Osteoblast (primary cell): Measurements from ENCODE around the gene DNAJB5. TPM values are rescaled to one million over a fixed set of nuclear protein-coding genes. Genes with fewer than 3 reads are reported as not detected.
A peak's percentile ranks its signal among the peaks of the same experiment; 100 is the strongest.
"Not testable (repeated sequence)": the region's sequence is repeated elsewhere in the genome, so short reads cannot be mapped to it uniquely, and the experiment has no call there.

Experiments used
- DNase-seq: peaks from one replicate; pipeline ENCODE4 v3.0.0; 2011; ENCODE audit warnings: low spot score, mixed read lengths; ENCODE audit not compliant: insufficient read length; ENCODE audit errors: missing footprints
- H2AFZ ChIP-seq: 2 replicates; pipeline ENCODE4 v1.6.0; 2011; ENCODE audit warnings: mild to moderate bottlenecking, low read length
- H3K27ac ChIP-seq: 2 replicates; pipeline ENCODE4 v1.5.1; 2011; ENCODE audit warnings: mild to moderate bottlenecking, low read depth, low read length, moderate library complexity
- H3K27me3 ChIP-seq: 2 replicates; pipeline ENCODE4 v1.6.0; 2012; ENCODE audit warnings: mild to moderate bottlenecking, control low read depth, inconsistent platforms, low read length, moderate library complexity; ENCODE audit not compliant: insufficient read depth
- H3K36me3 ChIP-seq: 2 replicates; pipeline ENCODE4 v1.5.1; 2011; ENCODE audit warnings: mild to moderate bottlenecking, low read length, control low read depth, moderate library complexity; ENCODE audit not compliant: insufficient read depth
- H3K4me1 ChIP-seq: 2 replicates; pipeline ENCODE4 v1.5.1; 2011; ENCODE audit warnings: mild to moderate bottlenecking, low read length, control low read depth, moderate library complexity; ENCODE audit not compliant: insufficient read depth
- H3K4me2 ChIP-seq: 2 replicates; pipeline ENCODE4 v1.6.0; 2011; ENCODE audit warnings: mild to moderate bottlenecking, low read length; ENCODE audit not compliant: insufficient read depth
- H3K4me3 ChIP-seq: fragments of 200-600 bp; sonication (generic); 3 replicates; pipeline ENCODE4 v1.5.1; 2012; ENCODE audit warnings: mild to moderate bottlenecking, low read length, inconsistent platforms; ENCODE audit not compliant: insufficient read depth
- H3K79me2 ChIP-seq: 2 replicates; pipeline ENCODE4 v1.6.0; 2012; ENCODE audit warnings: mild to moderate bottlenecking, low read length, control low read depth, inconsistent platforms; ENCODE audit not compliant: insufficient read depth
- H3K9me3 ChIP-seq: 2 replicates; pipeline ENCODE4 v1.5.1; 2011; ENCODE audit warnings: low read depth, low read length, control low read depth
- H4K20me1 ChIP-seq: 2 replicates; pipeline ENCODE4 v1.6.0; 2012; ENCODE audit warnings: mild to moderate bottlenecking, low read length, control low read depth; ENCODE audit not compliant: insufficient read depth
- CTCF ChIP-seq: IDR thresholded peaks from 2 replicates; pipeline ENCODE4 v1.5.1; 2011; ENCODE audit warnings: mild to moderate bottlenecking, low read depth, low read length, moderate library complexity; ENCODE audit errors: extremely low read depth
- total RNA-seq: library from RNA; depleted of rRNA; stranded (reverse); fragments of >200 nt; gene quantifications from 2 replicates; pipeline ENCODE4 v1.2.3, GENCODE V29; 2012

Gene DNAJB5
- total RNA-seq, 1 donor = 12.7 TPM

DNA sequence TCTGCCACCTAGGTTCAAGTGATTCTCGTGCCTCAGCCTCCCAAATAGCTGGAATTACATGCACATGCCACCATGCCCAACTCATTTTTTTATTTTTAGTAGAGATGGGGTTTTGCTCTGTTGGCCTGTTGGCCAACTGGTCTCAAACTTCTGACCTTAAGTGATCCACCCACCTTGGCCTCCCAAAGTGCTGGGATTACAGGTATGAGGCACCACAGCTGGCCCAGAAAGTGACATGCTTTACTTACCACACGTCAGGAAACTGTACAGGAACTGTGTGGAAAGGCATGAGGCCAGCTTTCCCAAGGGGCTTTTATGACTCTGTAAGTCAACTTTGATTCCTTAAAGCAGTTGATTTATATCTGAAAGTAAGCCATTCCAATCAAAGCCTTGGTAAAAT, 25.0 kb downstream of the DNAJB5 start:
- TF ChIP-seq CTCF = no peak
- H3K27me3 ChIP-seq = no peaks in the 10 kb centered on the region
- no peak overlapping the region for H3K4me2 ChIP-seq
- H2AFZ ChIP-seq = no peak overlapping the region
- H3K79me2 ChIP-seq = no peaks in the 10 kb centered on the region
- peaks cover 6% of the 10 kb centered on the region for H3K9me3 ChIP-seq
- no peaks in the 10 kb centered on the region for H3K4me1 ChIP-seq
- peaks cover 36% of the 10 kb centered on the region for H3K36me3 ChIP-seq
- no peak for DNase-seq
- no peaks in the 10 kb centered on the region for H4K20me1 ChIP-seq
- H3K27ac ChIP-seq = no peak overlapping the region
- H3K4me3 ChIP-seq = no peak overlapping the region

DNA sequence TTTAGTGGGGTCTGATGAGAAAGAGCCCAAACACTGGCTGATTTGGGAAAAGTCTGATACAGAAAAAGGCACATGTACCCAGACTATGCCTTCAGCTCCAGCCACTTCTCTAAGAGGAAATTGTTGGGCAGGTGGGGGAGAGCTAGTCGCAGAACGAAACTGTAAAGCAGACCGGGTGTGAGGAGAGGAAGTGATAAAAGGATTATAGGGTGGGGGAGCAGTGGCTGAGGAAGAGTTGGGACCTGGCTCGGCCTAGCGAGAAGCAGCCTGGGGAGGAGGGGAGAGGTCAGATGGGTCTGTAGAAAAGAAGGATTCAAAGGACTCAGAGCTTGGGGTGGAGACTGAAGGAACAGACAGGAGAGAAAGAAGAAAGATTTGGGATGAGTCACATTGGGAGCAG, 33.9 kb downstream of the DNAJB5 start:
- H3K4me2 ChIP-seq, H3K4me3 ChIP-seq, H2AFZ ChIP-seq, DNase-seq, H3K27me3 ChIP-seq, H3K79me2 ChIP-seq, H3K9me3 ChIP-seq, H4K20me1 ChIP-seq, H3K27ac ChIP-seq: not testable (repeated sequence)
- Histone ChIP-seq H3K36me3 (peaks cover 15% of the 10 kb centered on the region), H3K4me1 (peaks cover 16% of the 10 kb centered on the region)

DNA sequence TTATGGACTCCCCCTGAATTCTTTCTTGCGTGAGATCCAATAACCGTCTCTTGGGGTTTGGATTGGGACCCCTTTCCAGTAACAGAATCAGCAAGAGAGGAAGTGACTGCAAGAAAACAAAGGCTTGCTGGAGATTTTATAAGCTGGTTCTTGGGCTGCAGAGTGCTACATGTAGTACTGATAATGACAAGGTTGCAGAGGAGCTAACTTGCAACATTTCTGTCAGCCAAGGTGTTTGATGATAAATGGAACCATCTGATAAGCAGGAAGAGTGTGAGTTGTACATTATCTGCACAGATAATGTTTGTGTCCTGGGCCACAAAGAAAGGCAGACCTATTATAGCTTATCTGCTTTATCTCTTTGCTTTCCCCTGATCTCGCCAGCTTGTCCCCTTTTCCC, 37.1 kb downstream of the DNAJB5 start:
- Histone ChIP-seq H3K27ac (peak overlapping the region; percentile 30), H3K4me1 (peaks cover 16% of the 10 kb centered on the region), H3K36me3 (peaks cover 5% of the 10 kb centered on the region), H4K20me1 (no peaks in the 10 kb centered on the region), H3K27me3 (no peaks in the 10 kb centered on the region), H3K4me3 (no peak overlapping the region), H3K9me3 (no peaks in the 10 kb centered on the region), H3K4me2 (peak overlapping the region; percentile 5), H2AFZ (no peak overlapping the region), H3K79me2 (no peaks in the 10 kb centered on the region)
- TF ChIP-seq CTCF = no peak
- no peak for DNase-seq

DNA sequence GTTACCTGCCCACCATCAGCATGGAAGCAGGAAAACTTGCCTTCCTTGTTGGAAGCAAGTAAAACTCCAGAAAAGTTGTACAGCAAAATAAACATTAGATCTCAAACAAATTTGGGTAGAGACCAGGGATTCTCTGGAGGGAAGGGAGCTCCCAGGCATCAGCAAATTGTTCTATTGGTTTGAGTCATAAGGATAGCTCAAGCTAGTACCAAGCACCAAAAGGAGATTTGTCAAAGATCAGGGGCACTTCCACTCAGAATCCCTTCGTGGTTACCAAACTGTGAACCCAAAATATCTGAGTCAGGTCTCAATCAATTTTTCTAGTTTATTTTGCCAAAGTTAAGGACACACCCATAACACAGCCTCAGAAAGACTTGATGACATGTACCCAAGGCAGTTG, 37.8 kb downstream of the DNAJB5 start:
- H3K9me3 ChIP-seq = no peaks in the 10 kb centered on the region
- DNase-seq = no peak
- no peaks in the 10 kb centered on the region for H4K20me1 ChIP-seq
- no peak overlapping the region for H3K27ac ChIP-seq
- no peaks in the 10 kb centered on the region for H3K27me3 ChIP-seq
- H3K79me2 ChIP-seq = no peaks in the 10 kb centered on the region
- no peak for TF ChIP-seq CTCF
- no peak overlapping the region for H2AFZ ChIP-seq
- H3K36me3 ChIP-seq = peaks cover 6% of the 10 kb centered on the region
- H3K4me1 ChIP-seq = peaks cover 16% of the 10 kb centered on the region
- no peak overlapping the region for H3K4me3 ChIP-seq
- H3K4me2 ChIP-seq = no peak overlapping the region
